Measurements from ENCODE around the gene SUCLG1. TPM values are rescaled to one million over a fixed set of nuclear protein-coding genes. Genes with fewer than 3 reads are reported as not detected.

Gene SUCLG1
- total RNA-seq, 1 donor from 2014 or later = 63.8 TPM

DNA sequence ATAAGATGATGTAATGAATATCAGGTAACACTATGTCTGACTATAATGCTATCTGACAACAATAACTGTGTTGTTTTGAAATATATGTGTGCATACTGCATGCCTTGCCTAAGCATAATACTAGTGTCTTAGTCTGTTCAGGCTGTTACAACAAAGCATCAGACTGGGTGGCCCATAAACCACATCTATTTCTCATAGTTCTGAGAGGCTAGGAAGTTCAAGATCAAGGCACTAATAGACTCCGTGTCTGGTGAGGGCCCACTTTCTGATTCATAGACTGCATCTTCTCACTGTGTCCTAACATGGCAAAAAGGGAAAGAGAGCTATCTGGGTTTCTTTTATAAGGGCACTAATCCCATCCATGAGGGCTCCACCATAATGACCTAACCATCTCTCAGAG is 80.1 kb downstream of the SUCLG1 start:
- intact Hi-C loops (cut with DNase I) = no loop called here
- H3K9me3 ChIP-seq = no peaks in the 10 kb centered on the region
- H3K4me1 ChIP-seq = no peaks in the 10 kb centered on the region
- TF ChIP-seq POLR2A (IDR thresholded peaks at IDR 0.05) = no peak
- no peak for TF ChIP-seq POLR2AphosphoS5 (IDR thresholded peaks at IDR 0.05; ENCODE audit: insufficient read depth in 1 of 2, low read depth in 1 of 2)
- TF ChIP-seq, protein P1, sequence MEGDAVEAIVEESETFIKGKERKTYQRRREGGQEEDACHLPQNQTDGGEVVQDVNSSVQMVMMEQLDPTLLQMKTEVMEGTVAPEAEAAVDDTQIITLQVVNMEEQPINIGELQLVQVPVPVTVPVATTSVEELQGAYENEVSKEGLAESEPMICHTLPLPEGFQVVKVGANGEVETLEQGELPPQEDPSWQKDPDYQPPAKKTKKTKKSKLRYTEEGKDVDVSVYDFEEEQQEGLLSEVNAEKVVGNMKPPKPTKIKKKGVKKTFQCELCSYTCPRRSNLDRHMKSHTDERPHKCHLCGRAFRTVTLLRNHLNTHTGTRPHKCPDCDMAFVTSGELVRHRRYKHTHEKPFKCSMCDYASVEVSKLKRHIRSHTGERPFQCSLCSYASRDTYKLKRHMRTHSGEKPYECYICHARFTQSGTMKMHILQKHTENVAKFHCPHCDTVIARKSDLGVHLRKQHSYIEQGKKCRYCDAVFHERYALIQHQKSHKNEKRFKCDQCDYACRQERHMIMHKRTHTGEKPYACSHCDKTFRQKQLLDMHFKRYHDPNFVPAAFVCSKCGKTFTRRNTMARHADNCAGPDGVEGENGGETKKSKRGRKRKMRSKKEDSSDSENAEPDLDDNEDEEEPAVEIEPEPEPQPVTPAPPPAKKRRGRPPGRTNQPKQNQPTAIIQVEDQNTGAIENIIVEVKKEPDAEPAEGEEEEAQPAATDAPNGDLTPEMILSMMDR (IDR thresholded peaks at IDR 0.05) = no peak
- DNase-seq (ENCODE audit: extremely low spot score in 2 of 2) = no peak
- H3K36me3 ChIP-seq = no peaks in the 10 kb centered on the region
- H3K27me3 ChIP-seq = no peaks in the 10 kb centered on the region
- H3K27ac ChIP-seq = no peak overlapping the region
- no peak overlapping the region for H3K4me3 ChIP-seq

DNA sequence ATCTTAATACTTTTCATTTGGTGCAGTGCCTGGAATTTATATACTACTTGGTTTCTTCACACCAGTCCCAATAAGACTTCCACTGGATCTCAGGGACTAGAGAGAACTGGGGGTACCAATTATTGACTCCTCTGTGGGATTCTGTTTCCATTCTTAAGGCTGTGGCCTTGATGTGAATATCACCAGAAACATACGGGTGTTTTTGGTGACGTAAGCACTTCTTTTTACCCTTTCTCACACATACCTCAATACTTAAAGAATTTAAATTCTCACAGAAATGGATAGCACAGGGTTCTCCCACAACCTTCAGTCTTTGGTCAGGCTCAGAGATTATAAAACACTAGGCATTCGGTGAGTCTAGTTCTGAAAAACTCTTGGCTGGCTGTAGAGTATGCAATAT is 84.1 kb downstream of the SUCLG1 start:
- Histone ChIP-seq H3K9me3 (no peaks in the 10 kb centered on the region), H3K4me3 (no peak overlapping the region), H3K4me1 (no peaks in the 10 kb centered on the region), H3K27ac (no peak overlapping the region), H3K27me3 (no peaks in the 10 kb centered on the region), H3K36me3 (no peaks in the 10 kb centered on the region)
- intact Hi-C loops (cut with DNase I) = no loop called here
- no peak for DNase-seq (ENCODE audit: extremely low spot score in 2 of 2)
- TF ChIP-seq, protein P1 (IDR thresholded peaks at IDR 0.05) = no peak
- TF ChIP-seq POLR2A (IDR thresholded peaks at IDR 0.05) (no peak), POLR2AphosphoS5 (IDR thresholded peaks at IDR 0.05; ENCODE audit: insufficient read depth in 1 of 2, low read depth in 1 of 2) (no peak)

DNA sequence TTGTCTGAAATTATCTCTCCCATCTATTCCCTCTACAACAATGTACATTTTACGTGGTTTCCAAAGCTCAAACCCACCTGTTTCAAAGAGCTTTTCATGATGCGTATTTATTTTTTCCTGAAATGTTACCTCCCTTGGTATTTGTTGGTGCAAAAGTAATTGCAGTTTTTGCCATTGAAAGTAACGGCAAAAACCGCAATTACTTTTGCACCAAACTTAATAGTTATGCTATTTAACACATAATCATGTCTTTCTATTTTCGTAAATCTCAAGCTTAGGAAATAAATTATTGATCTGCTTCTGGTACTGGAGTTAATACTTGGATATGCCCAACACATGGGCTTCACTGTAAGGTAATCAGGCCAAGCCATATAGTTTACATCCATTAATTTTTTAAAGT is 85.2 kb downstream of the SUCLG1 start:
- no peak overlapping the region for H3K4me3 ChIP-seq
- H3K27ac ChIP-seq = no peak overlapping the region
- intact Hi-C loops (cut with DNase I) = no loop called here
- TF ChIP-seq, protein P1 (IDR thresholded peaks at IDR 0.05) = no peak
- TF ChIP-seq POLR2AphosphoS5 (IDR thresholded peaks at IDR 0.05; ENCODE audit: insufficient read depth in 1 of 2, low read depth in 1 of 2) (no peak), POLR2A (IDR thresholded peaks at IDR 0.05) (no peak)
- DNase-seq (ENCODE audit: extremely low spot score in 2 of 2) = no peak
- no peaks in the 10 kb centered on the region for H3K9me3 ChIP-seq
- no peaks in the 10 kb centered on the region for H3K36me3 ChIP-seq
- H3K4me1 ChIP-seq = no peaks in the 10 kb centered on the region
- no peaks in the 10 kb centered on the region for H3K27me3 ChIP-seq

Other genes with a start within 250 kb of the SUCLG1 start
- gene DNAH6, start 57.2 kb upstream of the SUCLG1 start, total RNA-seq = 0.49 TPM

Data from vagina (tissue), 2 donors.